HL-60 (cell line): ENCODE measurements around the gene FXYD2.

Source experiments
- DNase-seq, 2 experiments: peaks; one replicate each; pipeline ENCODE4 v3.0.0-alpha.2; 2010 to 2020; ENCODE audit warnings: low read depth in 1 of 2, low spot score in 1 of 2
- H3K27ac ChIP-seq: fragments of 250-450 bp; sonication (Bioruptor Pico); replicated peaks from 2 replicates; pipeline ENCODE4 v1.5.1; 2020; ENCODE audit warnings: mild to moderate bottlenecking, moderate library complexity
- H3K27me3 ChIP-seq: fragments of 250-450 bp; sonication (Bioruptor Pico); 2 replicates; pipeline ENCODE4 v1.5.1; 2021; ENCODE audit warnings: mild to moderate bottlenecking, moderate library complexity; ENCODE audit not compliant: insufficient read depth, poor library complexity, severe bottlenecking
- H3K4me3 ChIP-seq: replicated peaks from 2 replicates; pipeline ENCODE4 v1.5.1; 2011; ENCODE audit warnings: mild to moderate bottlenecking, control low read depth, low read length; ENCODE audit not compliant: insufficient read depth
- CTCF ChIP-seq: IDR thresholded peaks from one replicate; pipeline ENCODE4 v1.5.1; 2011; ENCODE audit warnings: low read length, control low read depth, inconsistent platforms; ENCODE audit not compliant: insufficient read depth
- GABPA ChIP-seq: IDR thresholded peaks from 2 replicates; pipeline ENCODE4 v1.6.1; 2012; ENCODE audit warnings: low read depth
- POLR2AphosphoS5 ChIP-seq: IDR thresholded peaks from 2 replicates; pipeline ENCODE4 v1.6.1; 2012; ENCODE audit warnings: low read depth
- SPI1 ChIP-seq: IDR thresholded peaks from 2 replicates; pipeline ENCODE4 v1.6.1; 2012; ENCODE audit warnings: low read depth, mild to moderate bottlenecking, borderline replicate concordance
- TF ChIP-seq, protein P1 (sequence below): IDR thresholded peaks from 2 replicates; pipeline ENCODE4 v1.6.1; 2012; ENCODE audit warnings: low read depth; ENCODE audit not compliant: insufficient replicate concordance

The FXYD2 gene

GRCh38 chr11:117872420-117872961, 47.9 kb upstream of the FXYD2 start:
- DNase-seq: no peak
- TF ChIP-seq CTCF (no peak), POLR2AphosphoS5 (no peak), SPI1 (no peak), GABPA (no peak)
- TF ChIP-seq, protein P1, sequence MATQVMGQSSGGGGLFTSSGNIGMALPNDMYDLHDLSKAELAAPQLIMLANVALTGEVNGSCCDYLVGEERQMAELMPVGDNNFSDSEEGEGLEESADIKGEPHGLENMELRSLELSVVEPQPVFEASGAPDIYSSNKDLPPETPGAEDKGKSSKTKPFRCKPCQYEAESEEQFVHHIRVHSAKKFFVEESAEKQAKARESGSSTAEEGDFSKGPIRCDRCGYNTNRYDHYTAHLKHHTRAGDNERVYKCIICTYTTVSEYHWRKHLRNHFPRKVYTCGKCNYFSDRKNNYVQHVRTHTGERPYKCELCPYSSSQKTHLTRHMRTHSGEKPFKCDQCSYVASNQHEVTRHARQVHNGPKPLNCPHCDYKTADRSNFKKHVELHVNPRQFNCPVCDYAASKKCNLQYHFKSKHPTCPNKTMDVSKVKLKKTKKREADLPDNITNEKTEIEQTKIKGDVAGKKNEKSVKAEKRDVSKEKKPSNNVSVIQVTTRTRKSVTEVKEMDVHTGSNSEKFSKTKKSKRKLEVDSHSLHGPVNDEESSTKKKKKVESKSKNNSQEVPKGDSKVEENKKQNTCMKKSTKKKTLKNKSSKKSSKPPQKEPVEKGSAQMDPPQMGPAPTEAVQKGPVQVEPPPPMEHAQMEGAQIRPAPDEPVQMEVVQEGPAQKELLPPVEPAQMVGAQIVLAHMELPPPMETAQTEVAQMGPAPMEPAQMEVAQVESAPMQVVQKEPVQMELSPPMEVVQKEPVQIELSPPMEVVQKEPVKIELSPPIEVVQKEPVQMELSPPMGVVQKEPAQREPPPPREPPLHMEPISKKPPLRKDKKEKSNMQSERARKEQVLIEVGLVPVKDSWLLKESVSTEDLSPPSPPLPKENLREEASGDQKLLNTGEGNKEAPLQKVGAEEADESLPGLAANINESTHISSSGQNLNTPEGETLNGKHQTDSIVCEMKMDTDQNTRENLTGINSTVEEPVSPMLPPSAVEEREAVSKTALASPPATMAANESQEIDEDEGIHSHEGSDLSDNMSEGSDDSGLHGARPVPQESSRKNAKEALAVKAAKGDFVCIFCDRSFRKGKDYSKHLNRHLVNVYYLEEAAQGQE: no peak
- Histone ChIP-seq H3K27ac (no peak overlapping the region), H3K4me3 (no peak overlapping the region), H3K27me3 (peaks cover 49% of the 10 kb centered on the region)

- Histone ChIP-seq H3K27me3 (peaks cover 42% of the 10 kb centered on the region), H3K27ac (no peak overlapping the region), H3K4me3 (no peak overlapping the region)
- TF ChIP-seq, protein P1: no peak
- TF ChIP-seq POLR2AphosphoS5: no peak
- TF ChIP-seq GABPA: no peak
- no peak for TF ChIP-seq SPI1
- TF ChIP-seq CTCF: no peak
- no peak for DNase-seq
Measured at GRCh38 chr11:117871784-117872183, 47.2 kb upstream of the FXYD2 start.

DNA sequence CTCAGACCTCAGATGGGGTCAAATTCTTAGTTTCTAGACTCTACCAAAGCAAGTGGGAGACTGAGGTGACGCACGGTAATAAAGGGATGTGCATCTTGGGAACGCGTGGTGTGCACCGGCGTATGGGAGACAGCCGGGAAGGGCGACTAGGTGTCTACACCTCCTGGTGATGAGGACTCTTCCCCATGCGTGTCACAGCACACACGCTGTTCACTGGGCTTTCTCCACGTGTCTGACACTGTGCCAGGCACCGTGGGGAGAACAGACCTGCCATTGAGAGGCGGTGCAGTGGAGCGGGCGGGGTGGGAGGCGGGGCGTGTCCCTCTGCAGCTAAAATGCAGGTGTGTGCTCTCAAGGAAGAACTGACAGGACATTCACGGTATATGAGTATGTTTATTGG, 46.6 kb upstream of the FXYD2 start:
- Histone ChIP-seq H3K4me3 (no peak overlapping the region), H3K27ac (no peak overlapping the region), H3K27me3 (peaks cover 35% of the 10 kb centered on the region)
- no peak for DNase-seq
- no peak for TF ChIP-seq CTCF
- TF ChIP-seq SPI1: no peak
- TF ChIP-seq, protein P1: no peak
- no peak for TF ChIP-seq GABPA
